ENCODE measurements around the gene MRPL2.
"Not testable (repeated sequence)": the region's sequence is repeated elsewhere in the genome, so short reads cannot be mapped to it uniquely, and the experiment has no call there.

MRPL2 gene

GRCh38 chr6:43053545-43054205 is 5.6 kb downstream of the MRPL2 start, which contains the start of gene CUL7:
Gene CUL7, minus strand, starts transcription at chr6:43053851. Its CDS starts 1,063 bp downstream, at chr6:43052788.
- peak; percentile 96 for DNase-seq (ENCODE audit: low spot score)

GRCh38 chr6:43052842-43053544 is 6.2 kb downstream of the MRPL2 start:
- peak; percentile 16 for DNase-seq (ENCODE audit: low spot score)

- DNase-seq (ENCODE audit: low spot score) = no peak
Measured at GRCh38 chr6:43052225-43052841, 6.9 kb downstream of the MRPL2 start.

- DNase-seq (ENCODE audit: low spot score) = no peak
Measured at GRCh38 chr6:43050981-43051380, 8.3 kb downstream of the MRPL2 start.

- no peak for DNase-seq (ENCODE audit: low spot score)
Measured at GRCh38 chr6:43047998-43048397, 11.2 kb downstream of the MRPL2 start.

- no peak for DNase-seq (ENCODE audit: low spot score)
Measured at GRCh38 chr6:43045371-43045930, 13.8 kb downstream of the MRPL2 start.

GRCh38 chr6:43043310-43043709 is 15.9 kb downstream of the MRPL2 start:
- DNase-seq (ENCODE audit: low spot score) = no peak

GRCh38 chr6:43041475-43041874 is 17.8 kb downstream of the MRPL2 start:
- not testable (repeated sequence) for DNase-seq (ENCODE audit: low spot score)

- DNase-seq (ENCODE audit: low spot score) = no peak
Measured at GRCh38 chr6:43040542-43041257, 18.5 kb downstream of the MRPL2 start.

GRCh38 chr6:43038727-43039126 is 20.5 kb downstream of the MRPL2 start:
- DNase-seq (ENCODE audit: low spot score) = no peak

GRCh38 chr6:43037706-43038105 is 21.5 kb downstream of the MRPL2 start:
- no peak for DNase-seq (ENCODE audit: low spot score)

GRCh38 chr6:43037197-43037596 is 22.0 kb downstream of the MRPL2 start:
- DNase-seq (ENCODE audit: low spot score) = no peak

GRCh38 chr6:43036712-43037111 is 22.5 kb downstream of the MRPL2 start:
- DNase-seq (ENCODE audit: low spot score) = no peak

- DNase-seq (ENCODE audit: low spot score) = no peak
Measured at GRCh38 chr6:43035495-43036194, 23.6 kb downstream of the MRPL2 start.

- DNase-seq (ENCODE audit: low spot score) = no peak
Measured at GRCh38 chr6:43034190-43034525, 25.1 kb downstream of the MRPL2 start.

- DNase-seq (ENCODE audit: low spot score) = no peak
Measured at GRCh38 chr6:43033496-43034189, 25.6 kb downstream of the MRPL2 start.

- no peak for DNase-seq (ENCODE audit: low spot score)
Measured at GRCh38 chr6:43032326-43032725, 26.9 kb downstream of the MRPL2 start.

- DNase-seq (ENCODE audit: low spot score) = no peak
Measured at GRCh38 chr6:43029120-43029519, 30.1 kb downstream of the MRPL2 start.

- DNase-seq (ENCODE audit: low spot score) = no peak
Measured at GRCh38 chr6:43026365-43026764, 32.9 kb downstream of the MRPL2 start.

- no peak for DNase-seq (ENCODE audit: low spot score)
Measured at GRCh38 chr6:43024436-43024835, 34.8 kb downstream of the MRPL2 start.

All from kidney tubule cell (primary cell).